NCI-H187 treated with DMSO at 0.1 percent for 48 hours (cell line): Measurements from ENCODE around the gene LYPD8.
"Not testable (repeated sequence)": the region's sequence is repeated elsewhere in the genome, so short reads cannot be mapped to it uniquely, and the experiment has no call there.

ENCODE experiments used
- DNase-seq: peaks from one replicate; lab custom pipeline; 2025; lab: John Stamatoyannopoulos, UW

LYPD8 gene

GRCh38 chr1:248755517-248755916 lies at the start of gene LYPD8:
TSS of gene LYPD8 (minus strand) at chr1:248755759. CDS start at chr1:248751081, 4,678 bp downstream.
- DNase-seq = no peak

DNA sequence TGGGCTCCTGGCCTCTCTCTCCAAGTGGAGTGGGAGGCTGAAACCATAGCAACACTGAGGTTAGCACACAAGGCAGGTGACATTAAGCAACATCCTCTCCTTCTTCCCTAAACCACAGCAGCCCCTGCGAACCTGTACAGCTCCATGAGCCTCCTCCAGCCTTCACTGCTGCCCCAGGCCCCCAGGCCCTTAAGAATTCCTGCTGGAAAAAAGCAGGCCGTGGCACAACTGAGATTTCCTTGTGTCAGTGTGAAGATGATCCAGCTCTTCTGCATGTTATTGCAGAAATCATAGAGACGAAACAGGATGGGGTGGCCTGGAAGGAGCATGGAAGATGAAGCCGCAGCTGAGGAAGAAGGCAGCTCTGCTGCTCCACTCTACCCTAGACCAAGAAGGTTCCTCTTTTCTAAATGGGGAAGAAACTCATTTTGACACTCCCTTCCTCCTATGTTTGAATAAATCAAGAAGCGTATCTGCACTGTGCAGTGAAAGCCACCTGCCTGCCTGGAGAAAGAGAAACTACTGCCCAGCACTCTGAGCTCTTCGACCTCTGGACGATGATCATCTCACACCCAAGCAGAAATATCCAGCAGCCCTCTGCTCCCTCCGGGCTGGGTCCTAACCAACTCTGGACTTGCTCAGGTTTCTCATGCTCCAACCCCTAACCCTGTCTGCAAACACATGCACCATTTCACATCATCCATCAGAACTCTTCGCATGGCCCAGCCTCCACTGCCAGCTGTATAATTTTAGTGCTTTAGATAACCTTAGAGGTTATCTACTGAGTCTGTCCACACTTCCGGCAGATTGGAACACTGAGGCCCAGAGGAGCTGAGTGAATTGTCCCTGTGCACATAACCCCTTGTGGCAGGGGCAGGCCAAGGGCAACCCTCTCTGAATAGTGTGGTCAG lies 49.5 kb upstream of the LYPD8 start:
- no peak for DNase-seq

GRCh38 chr1:248803501-248803900 lies 47.9 kb upstream of the LYPD8 start:
- not testable (repeated sequence) for DNase-seq

DNA sequence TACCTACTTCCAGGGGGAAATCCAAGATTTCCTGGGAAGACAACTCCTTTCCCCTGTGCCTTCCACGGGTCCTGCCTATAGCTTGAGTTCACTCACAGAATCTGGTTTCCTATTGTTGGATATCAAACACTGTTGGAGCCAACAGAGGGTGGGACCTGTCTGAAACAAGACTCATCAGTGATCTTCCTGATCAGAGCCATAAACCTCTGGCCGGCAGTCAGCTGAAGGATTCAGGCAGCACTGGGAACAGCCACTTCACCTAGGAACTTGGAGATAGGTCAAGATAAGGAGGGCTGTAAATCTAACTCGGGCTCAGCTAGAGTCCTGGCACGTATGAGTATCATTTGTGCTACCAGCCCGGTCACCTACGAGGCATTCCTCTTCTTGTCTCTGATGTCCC lies 46.9 kb upstream of the LYPD8 start:
- DNase-seq = no peak

DNA sequence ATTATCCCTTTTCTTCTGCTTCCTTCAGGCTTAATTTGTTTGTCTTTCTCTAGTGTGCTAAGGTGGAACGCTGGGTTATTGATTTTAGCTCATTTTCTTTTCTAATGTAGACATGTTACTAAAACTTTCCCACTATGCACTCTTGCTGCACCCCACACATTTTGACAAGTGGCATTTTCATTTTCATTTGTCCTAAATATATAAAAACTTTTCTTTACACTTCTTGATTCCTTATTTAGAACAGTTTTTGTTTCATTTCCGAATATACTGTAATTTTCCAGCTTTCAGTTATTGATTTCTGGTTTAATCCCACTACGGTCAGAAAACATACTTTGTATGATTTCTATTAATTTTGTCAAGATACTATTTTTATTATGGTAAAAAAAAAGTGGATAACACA lies 44.9 kb upstream of the LYPD8 start:
- DNase-seq = no peak

- DNase-seq = no peak
Measured at GRCh38 chr1:248798791-248799190, 43.2 kb upstream of the LYPD8 start.

DNA sequence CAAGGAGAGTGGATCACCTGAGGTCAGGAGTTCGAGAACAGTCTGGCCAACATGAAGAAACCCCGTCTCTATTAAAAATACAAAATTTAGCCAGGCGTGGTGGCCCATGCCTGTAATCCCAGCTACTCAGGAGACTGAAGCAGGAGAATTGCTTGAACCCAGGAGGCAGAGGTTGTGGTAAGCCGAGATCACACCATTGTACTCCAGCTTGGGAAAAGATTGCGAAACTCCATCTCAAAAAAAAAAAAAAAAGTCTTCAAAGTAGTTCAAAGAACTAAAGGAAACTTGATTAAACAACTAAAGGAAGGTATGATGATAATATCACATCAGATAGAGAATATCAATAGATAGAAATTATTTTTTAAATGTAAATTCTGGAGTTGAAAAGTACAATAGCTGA lies 39.1 kb upstream of the LYPD8 start:
- DNase-seq = not testable (repeated sequence)

DNA sequence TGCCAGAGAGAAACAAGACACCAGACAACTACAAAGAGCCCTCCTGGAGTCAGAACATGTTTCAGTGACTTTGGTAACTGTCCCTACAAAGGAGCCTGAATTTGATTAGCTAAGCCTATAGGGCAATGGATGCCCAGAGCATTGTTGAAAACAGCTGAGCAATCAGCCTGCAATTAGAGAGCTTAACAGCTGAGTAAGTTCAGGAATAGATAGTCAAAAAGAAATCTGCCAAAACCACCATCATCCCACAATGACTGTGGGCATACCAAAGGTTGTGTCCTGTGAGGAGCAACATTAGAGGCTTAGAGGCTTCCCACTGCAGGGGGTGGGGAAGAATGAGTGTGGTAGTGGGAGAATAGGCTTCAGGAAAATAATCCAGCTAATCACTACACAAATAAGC lies 38.0 kb upstream of the LYPD8 start:
- DNase-seq = no peak

DNA sequence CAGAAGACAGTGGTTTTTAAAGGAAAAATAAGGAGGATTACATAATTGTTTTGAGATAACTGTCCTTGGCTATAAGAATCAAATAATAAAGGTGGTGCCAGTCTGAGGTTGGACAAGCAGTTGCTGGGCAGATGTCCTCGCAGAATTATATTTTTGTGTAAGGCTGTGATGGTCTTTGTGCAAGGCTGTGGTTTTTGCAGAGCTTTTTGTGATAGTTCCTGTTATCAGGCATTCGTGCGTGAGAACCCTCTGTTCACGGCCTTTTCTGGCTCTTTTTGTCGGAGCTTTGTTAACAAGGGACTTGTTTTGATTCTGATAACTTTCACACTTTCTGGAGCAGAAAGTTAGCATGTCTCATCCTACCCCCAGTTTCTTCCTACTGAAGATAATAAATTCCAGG lies 36.8 kb upstream of the LYPD8 start:
- no peak for DNase-seq

GRCh38 chr1:248791010-248791409 lies 35.5 kb upstream of the LYPD8 start:
- DNase-seq = no peak

- no peak for DNase-seq
Measured at GRCh38 chr1:248790456-248790855, 34.9 kb upstream of the LYPD8 start.

- DNase-seq = not testable (repeated sequence)
Measured at GRCh38 chr1:248789337-248789736, 33.8 kb upstream of the LYPD8 start.

GRCh38 chr1:248788327-248788726 lies 32.8 kb upstream of the LYPD8 start:
- DNase-seq = no peak

DNA sequence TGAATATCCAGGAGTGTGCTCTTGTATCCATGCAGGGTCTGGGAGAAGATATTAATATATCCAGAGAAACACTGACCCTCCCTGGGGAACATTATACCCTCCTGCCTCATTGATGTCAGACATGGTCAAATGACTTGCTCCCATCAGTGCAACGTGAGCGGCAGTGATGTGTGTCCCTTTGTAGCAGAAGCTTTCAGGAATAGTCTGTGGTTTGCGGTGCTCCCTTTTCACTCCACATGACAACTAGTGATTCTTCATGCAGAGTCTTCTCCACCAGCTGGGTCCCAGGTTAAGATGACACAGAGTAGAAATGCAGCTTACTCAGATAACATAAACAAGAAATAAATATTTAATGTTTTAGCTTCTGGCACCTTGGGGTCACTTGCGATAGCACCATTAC lies 31.9 kb upstream of the LYPD8 start:
- DNase-seq = no peak

- no peak for DNase-seq
Measured at GRCh38 chr1:248786156-248786555, 30.6 kb upstream of the LYPD8 start.

- DNase-seq = no peak
Measured at GRCh38 chr1:248783367-248783766, 27.8 kb upstream of the LYPD8 start.

DNA sequence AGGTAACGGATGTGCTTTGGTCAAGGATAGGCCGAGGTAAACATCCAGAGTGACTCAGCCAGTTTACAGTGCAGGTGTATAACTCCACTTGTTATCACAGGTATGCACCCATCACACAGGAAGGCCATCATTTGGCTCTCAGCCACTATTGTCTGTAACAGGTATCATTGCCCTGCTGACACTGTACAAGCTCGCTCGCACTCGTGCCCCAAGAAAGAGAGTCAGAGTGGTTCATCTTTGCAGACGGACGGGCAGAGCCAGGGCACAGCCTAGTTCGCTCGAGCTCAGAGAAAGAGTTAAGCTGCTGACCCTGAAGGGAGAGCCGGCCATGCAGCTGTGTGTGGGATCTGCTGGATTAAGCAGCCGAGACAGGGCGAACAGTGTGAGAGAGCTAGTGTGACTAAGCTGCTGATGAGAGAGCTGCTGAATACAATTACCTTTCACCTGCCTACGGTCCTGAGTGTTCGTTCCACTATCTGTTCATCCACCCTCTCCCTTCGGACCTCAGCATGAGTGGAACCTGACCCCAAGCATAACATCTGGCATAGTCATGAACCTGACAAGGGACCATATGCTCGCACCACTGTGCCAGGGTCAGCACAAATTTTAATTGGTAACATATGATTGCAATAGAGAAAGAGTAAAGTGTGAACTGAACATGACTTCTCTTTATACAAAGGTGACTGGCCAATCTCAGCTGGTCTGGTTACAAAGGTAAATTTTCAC lies 27.0 kb upstream of the LYPD8 start:
- DNase-seq = no peak

- no peak for DNase-seq
Measured at GRCh38 chr1:248779350-248779749, 23.8 kb upstream of the LYPD8 start.

- DNase-seq = no peak
Measured at GRCh38 chr1:248778906-248779305, 23.3 kb upstream of the LYPD8 start.

DNA sequence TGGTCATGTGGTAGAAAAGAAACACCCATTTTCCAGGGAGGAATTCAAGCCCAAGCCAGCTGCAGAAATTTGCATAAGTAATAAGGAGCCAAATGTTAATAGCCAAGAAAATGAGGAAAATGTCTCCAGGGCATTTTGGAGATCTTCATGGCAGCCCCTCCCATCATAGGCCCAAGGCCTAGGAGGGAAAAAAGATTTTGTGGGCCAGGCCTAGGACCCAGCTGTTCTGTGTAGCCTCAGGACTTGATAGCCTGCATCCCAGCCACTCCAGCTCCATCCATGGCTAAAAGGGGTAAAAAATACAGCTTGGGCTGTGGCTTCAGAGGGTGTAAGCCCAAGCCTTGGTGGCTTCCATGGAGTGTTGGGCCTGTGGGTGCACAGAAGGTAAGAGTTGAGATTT lies 21.4 kb upstream of the LYPD8 start:
- DNase-seq = no peak

- no peak for DNase-seq
Measured at GRCh38 chr1:248775441-248775840, 19.9 kb upstream of the LYPD8 start.

DNA sequence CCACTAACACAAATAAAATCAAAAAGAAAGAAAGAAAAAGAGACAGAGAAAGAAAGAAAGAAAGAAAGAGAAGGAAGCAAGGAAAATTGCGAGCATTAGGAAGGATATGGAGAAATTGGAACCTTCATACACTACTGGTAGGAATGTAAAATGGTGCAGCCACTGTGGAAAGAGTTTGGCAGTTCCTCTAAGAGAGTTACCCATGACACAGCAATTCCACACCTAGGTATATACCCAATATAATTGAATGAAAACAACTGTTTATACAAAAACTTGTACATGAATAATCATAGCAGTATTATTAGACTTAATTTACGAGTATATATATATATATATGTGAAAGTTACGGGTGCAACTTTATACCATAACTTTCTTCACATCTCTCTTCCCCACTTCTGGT lies 4.1 kb upstream of the LYPD8 start:
- DNase-seq = no peak

DNA sequence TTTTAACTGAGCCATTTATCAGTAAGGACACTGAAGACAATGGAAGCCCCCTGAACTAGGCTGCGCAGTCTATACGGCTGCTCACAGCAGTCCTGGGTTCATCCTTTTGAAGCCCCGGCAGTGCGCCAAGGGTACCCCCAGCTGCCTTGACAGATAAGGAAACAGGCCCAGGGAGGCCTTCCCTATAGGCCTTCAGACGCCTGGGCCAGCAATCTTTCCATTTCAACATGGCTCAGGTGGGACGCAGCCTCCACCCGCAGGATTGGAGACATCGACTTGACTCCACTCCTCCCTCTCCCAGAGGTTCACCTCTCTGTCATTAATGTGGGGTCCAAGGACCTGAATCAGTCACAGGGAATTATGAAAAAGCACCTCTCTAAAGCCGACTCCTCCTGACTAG lies 2.8 kb upstream of the LYPD8 start:
- DNase-seq = no peak
